Panc1 (cell line): ENCODE data around the gene NAA80. TPM values are rescaled to one million over a fixed set of nuclear protein-coding genes. Genes with fewer than 3 reads are reported as not detected.

ENCODE experiments used
- ATAC-seq: fragments of 200-7000 bp; cut with Tn5 transposase; 2 replicates; pipeline ENCODE4 v1.9.1; 2020; ENCODE audit warnings: mild to moderate bottlenecking, moderate library complexity
- BruUV-seq: library from RNA; stranded (reverse); fragments of 400-500 nt; replicated peaks from 2 replicates; lab custom pipeline; 2021; lab: Mats Ljungman, UMichigan
- CTCF ChIA-PET: fragments of 300-600 bp; sonication (Branson Sonifier 250); formaldehyde crosslinking; loops from one replicate; lab custom pipeline; 2022; ENCODE audit warnings: antibody characterized with exemption; lab: Charles Lee
- POLR2A ChIA-PET: fragments of 300-600 bp; sonication (Branson Sonifier 250); formaldehyde crosslinking; loops from one replicate; lab custom pipeline; 2022; ENCODE audit warnings: antibody characterized with exemption; lab: Charles Lee
- DNase-seq: peaks from one replicate; pipeline ENCODE4 v3.0.0-alpha.2; 2010; ENCODE audit warnings: low read depth, low spot score
- H3K27ac ChIP-seq: 2 replicates; pipeline ENCODE4 v1.5.1; 2011; ENCODE audit warnings: mild to moderate bottlenecking, low read length, inconsistent platforms
- H3K27me3 ChIP-seq: fragments of 200-500 bp; sonication (Bioruptor generic); 2 replicates; pipeline ENCODE4 v1.6.0; 2014; ENCODE audit warnings: low read length, inconsistent platforms; ENCODE audit not compliant: control insufficient read depth, insufficient read depth
- H3K36me3 ChIP-seq: fragments of 200-500 bp; sonication (Bioruptor generic); 2 replicates; pipeline ENCODE4 v1.5.1; 2014; ENCODE audit warnings: inconsistent platforms, mild to moderate bottlenecking, low read length, moderate library complexity; ENCODE audit not compliant: control insufficient read depth, insufficient read depth
- H3K4me1 ChIP-seq: 2 replicates; pipeline ENCODE4 v1.5.1; 2011; ENCODE audit warnings: inconsistent platforms, mild to moderate bottlenecking, low read length, moderate library complexity; ENCODE audit not compliant: control insufficient read depth, insufficient read depth
- H3K4me3 ChIP-seq, 2 experiments: 2 replicates each; pipeline ENCODE4 v1.5.1; 2011 to 2012; ENCODE audit warnings: low read depth in 2 of 2, low read length in 2 of 2, mild to moderate bottlenecking in 2 of 2, inconsistent platforms in 1 of 2, moderate library complexity in 1 of 2
- H3K9me3 ChIP-seq: fragments of 200-500 bp; sonication (Bioruptor generic); 2 replicates; pipeline ENCODE4 v1.5.1; 2014; ENCODE audit warnings: low read depth, mild to moderate bottlenecking, inconsistent platforms, low read length, moderate library complexity; ENCODE audit not compliant: control insufficient read depth, insufficient read depth
- POLR2AphosphoS5 ChIP-seq: IDR thresholded peaks from 2 replicates; pipeline ENCODE4 v1.6.1; 2012; ENCODE audit warnings: mild to moderate bottlenecking, low read depth, low read length, moderate library complexity
- SIN3A ChIP-seq: IDR thresholded peaks from 2 replicates; pipeline ENCODE4 v1.6.1; 2012; ENCODE audit warnings: low read depth, mild to moderate bottlenecking, low read length, moderate library complexity, borderline replicate concordance; ENCODE audit not compliant: insufficient read depth
- TCF7L2 ChIP-seq: IDR thresholded peaks from 2 replicates; pipeline ENCODE4 v1.6.1; 2011; ENCODE audit warnings: mild to moderate bottlenecking, low read depth, low read length, inconsistent platforms
- in situ Hi-C: cut with HindIII; loops from 2 replicates; pipeline ENCODE4 v1.10.0; 2016; ENCODE audit warnings: low sequenced_read_pairs, low pct_unique_long_range_greater_than_20kb
- intact Hi-C: fragments of 100-400 bp; cut with micrococcal nuclease; formaldehyde crosslinking; loops from one replicate; pipeline ENCODE4 v1.10.0; 2022; ENCODE audit not compliant: unreplicated experiment
- total RNA-seq: library from RNA; stranded (reverse); gene quantifications from one replicate; pipeline ENCODE4 v1.2.1, GENCODE V29; 2021; ENCODE audit not compliant: unreplicated experiment
- TF ChIP-seq, protein P1 (sequence below), 2 experiments: IDR thresholded peaks; 2 replicates each; pipeline ENCODE4 v1.6.1; 2011 to 2012; ENCODE audit warnings: low read depth in 2 of 2, control low read depth in 1 of 2, low read length in 1 of 2, mild to moderate bottlenecking in 1 of 2, moderate library complexity in 1 of 2; ENCODE audit not compliant: insufficient read depth in 1 of 2
- TF ChIP-seq, protein P2 (sequence below): fragments of 450-650 bp; IDR thresholded peaks from 2 replicates; pipeline ENCODE4 v1.5.1; 2017; ENCODE audit warnings: mild to moderate bottlenecking

NAA80 gene
- total RNA-seq, 1 experiment from 2014 or later, result 7.2 TPM

DNA sequence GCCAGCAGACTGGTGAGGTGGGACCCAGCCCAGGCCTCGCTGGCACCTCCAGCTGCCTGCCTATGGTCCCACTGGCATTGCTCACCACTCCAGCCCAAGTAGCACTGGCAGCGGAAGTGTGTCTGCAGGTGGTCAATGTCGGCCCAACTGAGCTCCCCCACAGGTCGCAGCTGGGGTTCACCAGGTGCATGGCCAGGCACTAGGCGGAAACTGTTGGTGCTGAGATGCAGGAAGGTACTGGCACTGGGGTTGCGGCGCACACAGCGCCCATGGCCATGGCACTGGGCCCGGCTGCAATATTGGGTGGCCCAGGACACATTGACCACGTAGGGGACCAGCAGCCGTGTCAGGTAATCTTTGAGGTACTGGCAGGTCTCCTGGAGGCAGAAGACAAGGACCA, 19.0 kb upstream of the NAA80 start:
- in situ Hi-C loops, result no loop called here
- TF ChIP-seq, protein P1, sequence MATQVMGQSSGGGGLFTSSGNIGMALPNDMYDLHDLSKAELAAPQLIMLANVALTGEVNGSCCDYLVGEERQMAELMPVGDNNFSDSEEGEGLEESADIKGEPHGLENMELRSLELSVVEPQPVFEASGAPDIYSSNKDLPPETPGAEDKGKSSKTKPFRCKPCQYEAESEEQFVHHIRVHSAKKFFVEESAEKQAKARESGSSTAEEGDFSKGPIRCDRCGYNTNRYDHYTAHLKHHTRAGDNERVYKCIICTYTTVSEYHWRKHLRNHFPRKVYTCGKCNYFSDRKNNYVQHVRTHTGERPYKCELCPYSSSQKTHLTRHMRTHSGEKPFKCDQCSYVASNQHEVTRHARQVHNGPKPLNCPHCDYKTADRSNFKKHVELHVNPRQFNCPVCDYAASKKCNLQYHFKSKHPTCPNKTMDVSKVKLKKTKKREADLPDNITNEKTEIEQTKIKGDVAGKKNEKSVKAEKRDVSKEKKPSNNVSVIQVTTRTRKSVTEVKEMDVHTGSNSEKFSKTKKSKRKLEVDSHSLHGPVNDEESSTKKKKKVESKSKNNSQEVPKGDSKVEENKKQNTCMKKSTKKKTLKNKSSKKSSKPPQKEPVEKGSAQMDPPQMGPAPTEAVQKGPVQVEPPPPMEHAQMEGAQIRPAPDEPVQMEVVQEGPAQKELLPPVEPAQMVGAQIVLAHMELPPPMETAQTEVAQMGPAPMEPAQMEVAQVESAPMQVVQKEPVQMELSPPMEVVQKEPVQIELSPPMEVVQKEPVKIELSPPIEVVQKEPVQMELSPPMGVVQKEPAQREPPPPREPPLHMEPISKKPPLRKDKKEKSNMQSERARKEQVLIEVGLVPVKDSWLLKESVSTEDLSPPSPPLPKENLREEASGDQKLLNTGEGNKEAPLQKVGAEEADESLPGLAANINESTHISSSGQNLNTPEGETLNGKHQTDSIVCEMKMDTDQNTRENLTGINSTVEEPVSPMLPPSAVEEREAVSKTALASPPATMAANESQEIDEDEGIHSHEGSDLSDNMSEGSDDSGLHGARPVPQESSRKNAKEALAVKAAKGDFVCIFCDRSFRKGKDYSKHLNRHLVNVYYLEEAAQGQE (IDR thresholded peaks at IDR 0.05; ENCODE audit: insufficient read depth in 1 of 2, low read depth in 2 of 2, low read length in 1 of 2), result no peak
- TF ChIP-seq TCF7L2 (no peak), POLR2AphosphoS5 (no peak)
- Histone ChIP-seq H3K4me1 (peaks cover 18% of the 10 kb centered on the region), H3K36me3 (no peaks in the 10 kb centered on the region; the same call in 1 of the 2 replicates), H3K27ac (no peak overlapping the region), H3K9me3 (no peaks in the 10 kb centered on the region), H3K27me3 (no peaks in the 10 kb centered on the region), H3K4me3 (no peak overlapping the region)
- ChIA-PET POLR2A (no interaction called here), CTCF (no interaction called here)
- DNase-seq, result no peak
- no peak for ATAC-seq
- intact Hi-C loops, result no loop called here
- BruUV-seq, result no TSS peak

DNA sequence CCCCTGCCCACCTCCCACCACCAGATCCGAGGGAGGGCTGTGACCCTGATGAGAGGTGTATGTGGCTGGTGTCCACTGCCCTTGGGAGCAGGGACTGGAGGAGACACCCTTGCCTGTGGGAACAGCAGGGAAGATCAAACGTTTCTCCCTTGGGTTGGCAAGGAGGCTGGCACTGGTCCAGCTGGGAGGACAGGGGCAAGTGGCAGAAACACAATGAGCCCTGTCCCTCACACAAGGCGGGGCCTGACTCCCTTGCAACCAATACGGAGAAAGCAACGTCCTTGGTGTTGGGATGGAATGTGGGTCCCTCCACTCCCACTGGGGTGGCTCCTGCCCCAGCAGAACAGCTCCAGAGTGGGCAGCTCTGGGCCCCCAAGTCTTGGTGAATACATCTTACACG, 18.1 kb upstream of the NAA80 start:
- DNase-seq, result no peak
- TF ChIP-seq POLR2AphosphoS5, result no peak
- TF ChIP-seq, protein P1 (IDR thresholded peaks at IDR 0.05; ENCODE audit: insufficient read depth in 1 of 2, low read depth in 2 of 2, low read length in 1 of 2), result no peak
- TF ChIP-seq TCF7L2, result no peak
- TF ChIP-seq, protein P2, sequence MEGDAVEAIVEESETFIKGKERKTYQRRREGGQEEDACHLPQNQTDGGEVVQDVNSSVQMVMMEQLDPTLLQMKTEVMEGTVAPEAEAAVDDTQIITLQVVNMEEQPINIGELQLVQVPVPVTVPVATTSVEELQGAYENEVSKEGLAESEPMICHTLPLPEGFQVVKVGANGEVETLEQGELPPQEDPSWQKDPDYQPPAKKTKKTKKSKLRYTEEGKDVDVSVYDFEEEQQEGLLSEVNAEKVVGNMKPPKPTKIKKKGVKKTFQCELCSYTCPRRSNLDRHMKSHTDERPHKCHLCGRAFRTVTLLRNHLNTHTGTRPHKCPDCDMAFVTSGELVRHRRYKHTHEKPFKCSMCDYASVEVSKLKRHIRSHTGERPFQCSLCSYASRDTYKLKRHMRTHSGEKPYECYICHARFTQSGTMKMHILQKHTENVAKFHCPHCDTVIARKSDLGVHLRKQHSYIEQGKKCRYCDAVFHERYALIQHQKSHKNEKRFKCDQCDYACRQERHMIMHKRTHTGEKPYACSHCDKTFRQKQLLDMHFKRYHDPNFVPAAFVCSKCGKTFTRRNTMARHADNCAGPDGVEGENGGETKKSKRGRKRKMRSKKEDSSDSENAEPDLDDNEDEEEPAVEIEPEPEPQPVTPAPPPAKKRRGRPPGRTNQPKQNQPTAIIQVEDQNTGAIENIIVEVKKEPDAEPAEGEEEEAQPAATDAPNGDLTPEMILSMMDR, result no peak
- TF ChIP-seq SIN3A, result no peak
- CTCF ChIA-PET, result no interaction called here
- Histone ChIP-seq H3K4me1 (peaks cover 9% of the 10 kb centered on the region), H3K9me3 (no peaks in the 10 kb centered on the region), H3K27me3 (no peaks in the 10 kb centered on the region), H3K27ac (no peak overlapping the region), H3K4me3 (no peak overlapping the region), H3K36me3 (no peaks in the 10 kb centered on the region; the same call in 1 of the 2 replicates)
- in situ Hi-C loops (no loop called here), intact Hi-C loops (no loop called here)
- BruUV-seq, result no TSS peak
- ATAC-seq, result no peak
- POLR2A ChIA-PET, result no interaction called here
